ENCODE measurements around the gene AICDA.

DNA sequence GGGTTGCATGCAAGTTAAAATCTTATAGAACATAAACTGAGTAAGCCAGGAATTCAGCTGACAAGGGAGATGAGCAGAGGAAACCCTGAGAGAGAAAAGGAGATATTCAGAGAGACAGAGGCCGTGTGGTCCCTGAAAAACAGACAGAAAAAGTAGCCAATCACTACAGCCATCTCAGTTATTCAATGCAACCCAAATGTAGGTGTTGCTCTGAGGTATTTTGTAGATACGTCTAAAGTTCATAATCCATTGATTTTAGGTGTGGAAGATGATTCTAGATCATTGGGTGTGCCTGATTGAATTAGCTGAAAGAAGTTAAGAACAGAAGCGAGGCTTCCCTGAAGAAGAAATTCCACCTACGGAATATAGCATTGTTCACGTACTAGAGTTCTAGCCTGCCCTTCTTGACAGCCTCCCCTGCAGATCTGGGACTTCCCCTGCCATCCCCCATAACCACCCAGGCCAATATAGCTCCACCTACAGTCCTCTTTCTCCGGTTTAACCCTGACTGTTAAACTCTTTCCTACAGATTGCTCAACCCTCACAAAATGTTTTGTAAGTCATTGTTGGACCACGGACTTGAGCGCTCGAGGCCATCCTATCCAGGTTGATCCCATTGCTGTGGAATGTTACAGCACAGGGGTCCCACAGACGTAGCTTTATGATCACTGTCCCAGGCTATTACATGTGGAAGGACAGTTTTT lies 21.7 kb downstream of the AICDA start:
- TF ChIP-seq, protein P1, sequence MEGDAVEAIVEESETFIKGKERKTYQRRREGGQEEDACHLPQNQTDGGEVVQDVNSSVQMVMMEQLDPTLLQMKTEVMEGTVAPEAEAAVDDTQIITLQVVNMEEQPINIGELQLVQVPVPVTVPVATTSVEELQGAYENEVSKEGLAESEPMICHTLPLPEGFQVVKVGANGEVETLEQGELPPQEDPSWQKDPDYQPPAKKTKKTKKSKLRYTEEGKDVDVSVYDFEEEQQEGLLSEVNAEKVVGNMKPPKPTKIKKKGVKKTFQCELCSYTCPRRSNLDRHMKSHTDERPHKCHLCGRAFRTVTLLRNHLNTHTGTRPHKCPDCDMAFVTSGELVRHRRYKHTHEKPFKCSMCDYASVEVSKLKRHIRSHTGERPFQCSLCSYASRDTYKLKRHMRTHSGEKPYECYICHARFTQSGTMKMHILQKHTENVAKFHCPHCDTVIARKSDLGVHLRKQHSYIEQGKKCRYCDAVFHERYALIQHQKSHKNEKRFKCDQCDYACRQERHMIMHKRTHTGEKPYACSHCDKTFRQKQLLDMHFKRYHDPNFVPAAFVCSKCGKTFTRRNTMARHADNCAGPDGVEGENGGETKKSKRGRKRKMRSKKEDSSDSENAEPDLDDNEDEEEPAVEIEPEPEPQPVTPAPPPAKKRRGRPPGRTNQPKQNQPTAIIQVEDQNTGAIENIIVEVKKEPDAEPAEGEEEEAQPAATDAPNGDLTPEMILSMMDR (IDR thresholded peaks at IDR 0.05): no peak
- TF ChIP-seq POLR2A (IDR thresholded peaks at IDR 0.05; ENCODE audit: low read depth) (no peak), EP300 (IDR thresholded peaks at IDR 0.05) (no peak)

All from esophagus muscularis mucosa (tissue), 4 donors.